ENCODE measurements around the gene CXCL14. TPM values are rescaled to one million over a fixed set of nuclear protein-coding genes. Genes with fewer than 3 reads are reported as not detected.

The CXCL14 gene
- total RNA-seq, 1 experiment from 2014 or later: not detected

GRCh38 chr5:135604056-135604455 lies 25.3 kb upstream of the CXCL14 start:
- ATAC-seq (no peak), DNase-seq (ENCODE audit: low read depth, low spot score) (no peak)
- TF ChIP-seq CTCF (IDR thresholded peaks at IDR 0.05): no peak
- no peak for TF ChIP-seq REST (IDR thresholded peaks at IDR 0.05; ENCODE audit: insufficient read depth in 1 of 2, low read depth in 2 of 2, low read length in 1 of 2)
- TF ChIP-seq SIN3A (IDR thresholded peaks at IDR 0.05; ENCODE audit: borderline replicate concordance, insufficient read depth, low read depth, low read length): no peak
- no peak overlapping the region for H3K27ac ChIP-seq (ENCODE audit: low read length)
- intact Hi-C loops (cut with micrococcal nuclease; ENCODE audit: unreplicated experiment): no loop called here
- in situ Hi-C loops (cut with HindIII; ENCODE audit: low pct_unique_long_range_greater_than_20kb, low sequenced_read_pairs): no loop called here
- no peak overlapping the region for H3K4me3 ChIP-seq (ENCODE audit: low read depth in 2 of 2, low read length in 2 of 2)
- no TSS peak for BruUV-seq (replicated peaks)
- ChIA-PET POLR2A (no interaction called here), CTCF (interaction anchor here (1.3 kb wide), 1 partner anchor 38 kb away, joined by 8 read pairs; no protein-coding TSS in a partner anchor)
- H3K27me3 ChIP-seq (ENCODE audit: control insufficient read depth, insufficient read depth, low read length): peaks cover 8% of the 10 kb centered on the region
- H3K9me3 ChIP-seq (ENCODE audit: control insufficient read depth, insufficient read depth, low read depth, low read length): no peaks in the 10 kb centered on the region
- H3K4me1 ChIP-seq (ENCODE audit: control insufficient read depth, insufficient read depth, low read length): no peaks in the 10 kb centered on the region
- no peaks in the 10 kb centered on the region for H3K36me3 ChIP-seq (ENCODE audit: control insufficient read depth, insufficient read depth, low read length)

GRCh38 chr5:135602882-135603721 lies 24.3 kb upstream of the CXCL14 start:
- ChIA-PET POLR2A (no interaction called here), CTCF (interaction anchor here (1.3 kb wide), 1 partner anchor 37 kb away, joined by 8 read pairs; no protein-coding TSS in a partner anchor)
- ATAC-seq (no peak), DNase-seq (ENCODE audit: low read depth, low spot score) (no peak)
- no peaks in the 10 kb centered on the region for H3K36me3 ChIP-seq (ENCODE audit: control insufficient read depth, insufficient read depth, low read length)
- H3K27me3 ChIP-seq (ENCODE audit: control insufficient read depth, insufficient read depth, low read length): peaks cover 10% of the 10 kb centered on the region
- no TSS peak for BruUV-seq (replicated peaks)
- in situ Hi-C loops (cut with HindIII; ENCODE audit: low pct_unique_long_range_greater_than_20kb, low sequenced_read_pairs) (no loop called here), intact Hi-C loops (cut with micrococcal nuclease; ENCODE audit: unreplicated experiment) (no loop called here)
- TF ChIP-seq TCF7L2 (IDR thresholded peaks at IDR 0.05; ENCODE audit: low read depth, low read length) (no peak), CTCF (IDR thresholded peaks at IDR 0.05) (no peak), POLR2AphosphoS5 (IDR thresholded peaks at IDR 0.05; ENCODE audit: low read depth, low read length) (no peak), REST (IDR thresholded peaks at IDR 0.05; ENCODE audit: insufficient read depth in 1 of 2, low read depth in 2 of 2, low read length in 1 of 2) (no peak), SIN3A (IDR thresholded peaks at IDR 0.05; ENCODE audit: borderline replicate concordance, insufficient read depth, low read depth, low read length) (no peak)
- no peak overlapping the region for H3K27ac ChIP-seq (ENCODE audit: low read length)
- H3K9me3 ChIP-seq (ENCODE audit: control insufficient read depth, insufficient read depth, low read depth, low read length): no peaks in the 10 kb centered on the region
- no peak overlapping the region for H3K4me3 ChIP-seq (ENCODE audit: low read depth in 2 of 2, low read length in 2 of 2)
- H3K4me1 ChIP-seq (ENCODE audit: control insufficient read depth, insufficient read depth, low read length): no peaks in the 10 kb centered on the region

All from Panc1 (cell line).